Measurements from ENCODE around the gene PBRM1. TPM values are rescaled to one million over a fixed set of nuclear protein-coding genes. Genes with fewer than 3 reads are reported as not detected.

PBRM1 gene
- polyA plus RNA-seq, 3 donors: 26.1 to 72.9 (median 38.0) TPM

GRCh38 chr3:52663098-52663497, 22.6 kb downstream of the PBRM1 start:
- Histone ChIP-seq H3K9me3 (replicated peaks in 1 of 2; ENCODE audit: control insufficient read depth in 1 of 2, insufficient read depth in 1 of 2, low read length in 2 of 2) (no peaks in the 10 kb centered on the region), H3K36me3 (replicated peaks in 1 of 2; ENCODE audit: control insufficient read depth in 1 of 2, insufficient read depth in 2 of 2, low read length in 2 of 2) (peaks cover 76 to 97% of the 10 kb centered on the region in 2 donors), H3K27me3 (ENCODE audit: control insufficient read depth in 2 of 2, insufficient read depth in 2 of 2, low read length in 2 of 2) (no peaks in the 10 kb centered on the region), H2AFZ (ENCODE audit: insufficient read depth, low read depth, low read length, poor library complexity, severe bottlenecking) (no peak overlapping the region), H3K4me3 (replicated peaks in 1 of 3; ENCODE audit: low read depth in 2 of 3, low read length in 3 of 3) (no peak overlapping the region), H3K79me2 (ENCODE audit: insufficient read depth, low read length) (peaks cover 25% of the 10 kb centered on the region), H3K4me2 (replicated peaks; ENCODE audit: extremely low read depth, low read length, poor library complexity, severe bottlenecking) (no peak overlapping the region), H3K4me1 (ENCODE audit: control insufficient read depth in 1 of 2, insufficient read depth in 2 of 2, low read length in 2 of 2) (no peaks in the 10 kb centered on the region), H3K27ac (ENCODE audit: low read depth in 1 of 2, low read length in 2 of 2) (no peak overlapping the region), H4K20me1 (ENCODE audit: insufficient read depth, low read length) (peaks cover 21% of the 10 kb centered on the region), H3K9ac (ENCODE audit: insufficient read depth, low read length, poor library complexity, severe bottlenecking) (no peak overlapping the region)
- no peaks in the 10 kb centered on the region for H3K27me3 Mint-ChIP-seq (ENCODE audit: low read depth in 3 of 3)
- peak overlapping the region in 3 of 7 donors; percentile 26 to 50 (median 38) for H3K27ac Mint-ChIP-seq
- H3K36me3 Mint-ChIP-seq: peaks cover 69 to 90% of the 10 kb centered on the region in 2 donors
- WGBS (ENCODE audit: insufficient coverage): 100% methylated on average over 1 of the region's 3 CpGs
- no peaks in the 10 kb centered on the region for H3K4me1 Mint-ChIP-seq
- no peak overlapping the region for H3K4me3 Mint-ChIP-seq
- DNase-seq: no peak
- TF ChIP-seq, protein P1, sequence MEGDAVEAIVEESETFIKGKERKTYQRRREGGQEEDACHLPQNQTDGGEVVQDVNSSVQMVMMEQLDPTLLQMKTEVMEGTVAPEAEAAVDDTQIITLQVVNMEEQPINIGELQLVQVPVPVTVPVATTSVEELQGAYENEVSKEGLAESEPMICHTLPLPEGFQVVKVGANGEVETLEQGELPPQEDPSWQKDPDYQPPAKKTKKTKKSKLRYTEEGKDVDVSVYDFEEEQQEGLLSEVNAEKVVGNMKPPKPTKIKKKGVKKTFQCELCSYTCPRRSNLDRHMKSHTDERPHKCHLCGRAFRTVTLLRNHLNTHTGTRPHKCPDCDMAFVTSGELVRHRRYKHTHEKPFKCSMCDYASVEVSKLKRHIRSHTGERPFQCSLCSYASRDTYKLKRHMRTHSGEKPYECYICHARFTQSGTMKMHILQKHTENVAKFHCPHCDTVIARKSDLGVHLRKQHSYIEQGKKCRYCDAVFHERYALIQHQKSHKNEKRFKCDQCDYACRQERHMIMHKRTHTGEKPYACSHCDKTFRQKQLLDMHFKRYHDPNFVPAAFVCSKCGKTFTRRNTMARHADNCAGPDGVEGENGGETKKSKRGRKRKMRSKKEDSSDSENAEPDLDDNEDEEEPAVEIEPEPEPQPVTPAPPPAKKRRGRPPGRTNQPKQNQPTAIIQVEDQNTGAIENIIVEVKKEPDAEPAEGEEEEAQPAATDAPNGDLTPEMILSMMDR (IDR thresholded peaks at IDR 0.05): no peak
- intact Hi-C loops (cut with micrococcal nuclease): no loop called here
- no peaks in the 10 kb centered on the region for H3K9me3 Mint-ChIP-seq

DNA sequence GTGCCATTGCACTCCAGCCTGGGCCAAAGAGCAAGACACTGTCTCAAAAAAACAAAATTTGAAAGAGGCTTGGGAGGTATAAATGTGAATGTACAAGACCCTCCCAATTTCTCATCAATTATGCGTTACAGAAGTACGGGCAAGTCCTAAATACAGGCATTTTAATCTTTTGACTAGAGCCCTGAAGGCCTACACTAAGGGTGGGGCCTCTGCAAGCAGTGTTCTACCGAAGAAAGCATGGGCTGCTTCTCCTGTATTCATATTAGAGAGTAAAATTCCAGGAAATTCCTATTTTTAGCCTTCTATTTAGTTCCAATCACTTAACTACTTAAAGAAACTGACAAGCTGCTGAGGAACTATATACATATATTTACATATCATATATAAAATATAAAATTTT, 25.7 kb downstream of the PBRM1 start:
- Mint-ChIP-seq H3K27ac (no peak overlapping the region), H3K4me3 (no peak overlapping the region), H3K4me1 (no peaks in the 10 kb centered on the region), H3K36me3 (peaks cover 77 to 91% of the 10 kb centered on the region in 2 donors), H3K9me3 (no peaks in the 10 kb centered on the region), H3K27me3 (ENCODE audit: low read depth in 3 of 3) (no peaks in the 10 kb centered on the region)
- no CpG with 5 or more reads among the region's 3 CpGs for WGBS (ENCODE audit: insufficient coverage)
- no peaks in the 10 kb centered on the region for H3K27me3 ChIP-seq (ENCODE audit: control insufficient read depth in 2 of 2, insufficient read depth in 2 of 2, low read length in 2 of 2)
- no peaks in the 10 kb centered on the region for H3K4me1 ChIP-seq (ENCODE audit: control insufficient read depth in 1 of 2, insufficient read depth in 2 of 2, low read length in 2 of 2)
- peaks cover 78 to 97% of the 10 kb centered on the region in 2 donors for H3K36me3 ChIP-seq (replicated peaks in 1 of 2; ENCODE audit: control insufficient read depth in 1 of 2, insufficient read depth in 2 of 2, low read length in 2 of 2)
- no peak overlapping the region for H3K27ac ChIP-seq (ENCODE audit: low read depth in 1 of 2, low read length in 2 of 2)
- H2AFZ ChIP-seq (ENCODE audit: insufficient read depth, low read depth, low read length, poor library complexity, severe bottlenecking): no peak overlapping the region
- no peak for DNase-seq
- no peak overlapping the region for H3K4me3 ChIP-seq (replicated peaks in 1 of 3; ENCODE audit: low read depth in 2 of 3, low read length in 3 of 3)
- TF ChIP-seq, protein P1 (IDR thresholded peaks at IDR 0.05): no peak
- H3K9ac ChIP-seq (ENCODE audit: insufficient read depth, low read length, poor library complexity, severe bottlenecking): no peak overlapping the region
- peaks cover 16% of the 10 kb centered on the region for H4K20me1 ChIP-seq (ENCODE audit: insufficient read depth, low read length)
- H3K79me2 ChIP-seq (ENCODE audit: insufficient read depth, low read length): peaks cover 8% of the 10 kb centered on the region
- H3K9me3 ChIP-seq (replicated peaks in 1 of 2; ENCODE audit: control insufficient read depth in 1 of 2, insufficient read depth in 1 of 2, low read length in 2 of 2): no peaks in the 10 kb centered on the region
- no peak overlapping the region for H3K4me2 ChIP-seq (replicated peaks; ENCODE audit: extremely low read depth, low read length, poor library complexity, severe bottlenecking)
- intact Hi-C loops (cut with micrococcal nuclease): no loop called here
